GM12878 (cell line): ENCODE data around the gene STK16. TPM values are rescaled to one million over a fixed set of nuclear protein-coding genes. Genes with fewer than 3 reads are reported as not detected.

ENCODE experiments used
- ASH2L ChIP-seq: fragments of 300-600, 200-600 bp; sonication (generic); IDR thresholded peaks from 2 replicates; pipeline ENCODE4 v1.6.1; 2017; ENCODE audit warnings: low read depth, mild to moderate bottlenecking, borderline replicate concordance
- CBFB ChIP-seq: IDR thresholded peaks from 2 replicates; pipeline ENCODE4 v1.6.1; 2016; ENCODE audit warnings: antibody characterized with exemption, low read depth
- CHD1 ChIP-seq: IDR thresholded peaks from 2 replicates; pipeline ENCODE4 v1.6.1; 2012; ENCODE audit warnings: low read depth, low read length, improper control_type of control experiment
- DPF2 ChIP-seq: fragments of 450-650 bp; IDR thresholded peaks from 2 replicates; pipeline ENCODE4 v1.6.1; 2017; ENCODE audit warnings: mild to moderate bottlenecking
- GATAD2B ChIP-seq: fragments of 450-650 bp; conservative IDR thresholded peaks from 2 replicates; pipeline ENCODE4 v1.6.1; 2017; ENCODE audit warnings: low read depth, mild to moderate bottlenecking, moderate library complexity
- HDAC2 ChIP-seq: fragments of 200-600 bp; sonication (generic); IDR thresholded peaks from 2 replicates; pipeline ENCODE4 v1.6.1; 2017
- IKZF2 ChIP-seq, 2 experiments: fragments of 450-650 bp; IDR thresholded peaks; 2 replicates each; pipeline ENCODE4 v1.6.1; 2017; ENCODE audit warnings: mild to moderate bottlenecking in 2 of 2, moderate library complexity in 2 of 2
- MTA3 ChIP-seq: IDR thresholded peaks from 2 replicates; pipeline ENCODE4 v1.6.1; 2012; ENCODE audit warnings: low read length, inconsistent platforms, borderline replicate concordance
- MYB ChIP-seq: fragments of 150-350 bp; IDR thresholded peaks from 2 replicates; pipeline ENCODE4 v1.6.1; 2014; ENCODE audit warnings: mild to moderate bottlenecking, low read depth, low read length, borderline replicate concordance
- NBN ChIP-seq: fragments of 450-650 bp; IDR thresholded peaks from 2 replicates; pipeline ENCODE4 v1.6.1; 2016
- POLR2AphosphoS2 ChIP-seq: IDR thresholded peaks from 2 replicates; pipeline ENCODE4 v1.6.1; 2011; ENCODE audit warnings: low read depth, mild to moderate bottlenecking, low read length, improper control_type of control experiment, moderate library complexity
- RAD51 ChIP-seq: fragments of 450-650 bp; IDR thresholded peaks from 2 replicates; pipeline ENCODE4 v1.6.1; 2016; ENCODE audit warnings: moderate library complexity, mild to moderate bottlenecking, inconsistent platforms
- RELA ChIP-seq: fragments of 450-650 bp; IDR thresholded peaks from 2 replicates; pipeline ENCODE4 v1.8.0; 2014; ENCODE audit warnings: borderline replicate concordance; ENCODE audit not compliant: partially characterized antibody
- SMARCA5 ChIP-seq: fragments of 450-650 bp; IDR thresholded peaks from 2 replicates; pipeline ENCODE4 v1.6.1; 2017; ENCODE audit warnings: mild to moderate bottlenecking
- ZNF207 ChIP-seq: fragments of 450-650 bp; IDR thresholded peaks from 2 replicates; pipeline ENCODE4 v1.6.1; 2014; ENCODE audit warnings: antibody characterized with exemption, mild to moderate bottlenecking, borderline replicate concordance
- ZNF274 ChIP-seq: IDR thresholded peaks from one replicate; pipeline ENCODE4 v1.8.0; 2011; ENCODE audit not compliant: insufficient read length, insufficient read depth
- ZSCAN29 ChIP-seq: fragments of 450-650 bp; IDR thresholded peaks from 2 replicates; pipeline ENCODE4 v1.6.1; 2017; ENCODE audit warnings: mild to moderate bottlenecking, moderate library complexity
- polyA plus RNA-seq, 11 experiments: library from polyadenylated mRNA; depleted of rRNA in 4 of 11; unstranded in 6 of 11; stranded (reverse) in 5 of 11; fragments of >200 nt; fragmentation: Nextera tagmentation in 4 of 11; fragmentation: Illumina TruSeq in 1 of 11; extraction: Ambion mirVana in 4 of 11; extraction: Trizol in 1 of 11; gene quantifications; 1 replicate in 1 of 11; 2 replicates in 10 of 11; pipeline versions ENCODE4 v1.2.1 to v1.2.3, GENCODE V29; 2011 to 2016; ENCODE audit warnings: inconsistent platforms in 2 of 11, missing spikeins in 2 of 11, low read depth in 1 of 11
- total RNA-seq, 4 experiments: library from RNA; depleted of rRNA in 3 of 4; stranded (reverse); fragments of >200 nt in 3 of 4; fragmentation: Illumina TruSeq in 1 of 4; extraction: Trizol in 1 of 4; gene quantifications; 2 replicates each; pipeline versions ENCODE4 v1.2.1 to v1.2.3, GENCODE V29; 2013 to 2021
- TF ChIP-seq, protein P1 (sequence below): fragments of 450-650 bp; conservative IDR thresholded peaks from 2 replicates; pipeline ENCODE4 v1.6.1; 2017; ENCODE audit warnings: mild to moderate bottlenecking, moderate library complexity
- TF ChIP-seq, protein P2 (sequence below): fragments of 450-650 bp; formaldehyde crosslinking; IDR thresholded peaks from 2 replicates; pipeline ENCODE4 v1.5.0; 2022; ENCODE audit warnings: mild to moderate bottlenecking, missing genetic modification characterization
- TF ChIP-seq, protein P3 (sequence below): IDR thresholded peaks from 2 replicates; pipeline ENCODE4 v1.6.1; 2012; ENCODE audit warnings: low read depth, low read length, improper control_type of control experiment
- TF ChIP-seq, protein P4 (sequence below): fragments of 450-650 bp; IDR thresholded peaks from 2 replicates; pipeline ENCODE4 v1.6.1; 2017; ENCODE audit warnings: mild to moderate bottlenecking, moderate library complexity

Gene STK16
- total and polyA plus RNA-seq, 10 of the 15 experiments (the other 5 are each of a cell fraction or from before 2014, with no cell fraction given) = 4.3 to 50.1 (median 17.9) TPM

DNA sequence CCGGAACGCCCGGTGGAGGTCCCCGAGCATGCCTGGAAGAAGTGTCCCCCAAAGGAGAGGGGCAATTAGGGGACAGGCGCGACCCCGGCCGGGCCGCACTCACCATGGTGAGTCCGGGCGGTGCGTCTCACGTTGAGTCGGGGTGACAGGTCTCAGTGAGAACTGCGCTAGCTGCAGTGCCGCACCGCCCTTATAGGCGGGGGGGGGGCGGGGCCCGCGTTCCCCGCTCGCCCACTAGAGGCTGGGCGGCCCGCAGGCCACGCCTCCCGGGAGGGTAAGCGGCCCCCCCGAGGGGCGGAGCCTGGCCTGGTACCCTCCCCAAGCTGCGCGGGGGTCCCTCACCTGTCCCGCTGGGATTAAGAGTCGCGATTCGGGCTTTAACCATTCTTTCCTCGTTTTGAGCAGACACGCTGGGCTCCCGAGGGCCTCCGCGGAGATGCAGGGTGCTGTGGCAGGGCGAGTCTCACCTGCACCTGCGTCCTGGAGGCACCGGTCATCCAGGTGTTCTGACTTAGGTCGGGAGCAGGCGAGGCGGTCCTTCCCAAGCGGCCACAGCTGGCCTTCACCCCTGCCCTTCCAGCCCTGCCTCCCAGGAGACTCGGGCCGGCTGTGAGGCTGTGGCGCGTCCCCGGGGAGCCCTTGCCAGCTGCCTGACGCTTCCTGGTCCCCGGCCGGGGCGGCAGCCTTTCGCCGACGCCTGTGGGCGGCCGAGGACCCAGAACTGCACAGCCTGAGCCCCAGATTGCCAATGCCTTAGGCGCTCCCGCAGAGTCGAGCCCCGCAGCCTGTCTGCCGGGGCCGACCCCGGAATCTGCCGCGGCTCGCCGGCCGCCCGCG, 8.7 kb downstream of the STK16 start, which contains the start of gene TUBA4A (continued):
- TF ChIP-seq, protein P1, sequence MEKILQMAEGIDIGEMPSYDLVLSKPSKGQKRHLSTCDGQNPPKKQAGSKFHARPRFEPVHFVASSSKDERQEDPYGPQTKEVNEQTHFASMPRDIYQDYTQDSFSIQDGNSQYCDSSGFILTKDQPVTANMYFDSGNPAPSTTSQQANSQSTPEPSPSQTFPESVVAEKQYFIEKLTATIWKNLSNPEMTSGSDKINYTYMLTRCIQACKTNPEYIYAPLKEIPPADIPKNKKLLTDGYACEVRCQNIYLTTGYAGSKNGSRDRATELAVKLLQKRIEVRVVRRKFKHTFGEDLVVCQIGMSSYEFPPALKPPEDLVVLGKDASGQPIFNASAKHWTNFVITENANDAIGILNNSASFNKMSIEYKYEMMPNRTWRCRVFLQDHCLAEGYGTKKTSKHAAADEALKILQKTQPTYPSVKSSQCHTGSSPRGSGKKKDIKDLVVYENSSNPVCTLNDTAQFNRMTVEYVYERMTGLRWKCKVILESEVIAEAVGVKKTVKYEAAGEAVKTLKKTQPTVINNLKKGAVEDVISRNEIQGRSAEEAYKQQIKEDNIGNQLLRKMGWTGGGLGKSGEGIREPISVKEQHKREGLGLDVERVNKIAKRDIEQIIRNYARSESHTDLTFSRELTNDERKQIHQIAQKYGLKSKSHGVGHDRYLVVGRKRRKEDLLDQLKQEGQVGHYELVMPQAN = peak; percentile 68
- TF ChIP-seq, protein P2, sequence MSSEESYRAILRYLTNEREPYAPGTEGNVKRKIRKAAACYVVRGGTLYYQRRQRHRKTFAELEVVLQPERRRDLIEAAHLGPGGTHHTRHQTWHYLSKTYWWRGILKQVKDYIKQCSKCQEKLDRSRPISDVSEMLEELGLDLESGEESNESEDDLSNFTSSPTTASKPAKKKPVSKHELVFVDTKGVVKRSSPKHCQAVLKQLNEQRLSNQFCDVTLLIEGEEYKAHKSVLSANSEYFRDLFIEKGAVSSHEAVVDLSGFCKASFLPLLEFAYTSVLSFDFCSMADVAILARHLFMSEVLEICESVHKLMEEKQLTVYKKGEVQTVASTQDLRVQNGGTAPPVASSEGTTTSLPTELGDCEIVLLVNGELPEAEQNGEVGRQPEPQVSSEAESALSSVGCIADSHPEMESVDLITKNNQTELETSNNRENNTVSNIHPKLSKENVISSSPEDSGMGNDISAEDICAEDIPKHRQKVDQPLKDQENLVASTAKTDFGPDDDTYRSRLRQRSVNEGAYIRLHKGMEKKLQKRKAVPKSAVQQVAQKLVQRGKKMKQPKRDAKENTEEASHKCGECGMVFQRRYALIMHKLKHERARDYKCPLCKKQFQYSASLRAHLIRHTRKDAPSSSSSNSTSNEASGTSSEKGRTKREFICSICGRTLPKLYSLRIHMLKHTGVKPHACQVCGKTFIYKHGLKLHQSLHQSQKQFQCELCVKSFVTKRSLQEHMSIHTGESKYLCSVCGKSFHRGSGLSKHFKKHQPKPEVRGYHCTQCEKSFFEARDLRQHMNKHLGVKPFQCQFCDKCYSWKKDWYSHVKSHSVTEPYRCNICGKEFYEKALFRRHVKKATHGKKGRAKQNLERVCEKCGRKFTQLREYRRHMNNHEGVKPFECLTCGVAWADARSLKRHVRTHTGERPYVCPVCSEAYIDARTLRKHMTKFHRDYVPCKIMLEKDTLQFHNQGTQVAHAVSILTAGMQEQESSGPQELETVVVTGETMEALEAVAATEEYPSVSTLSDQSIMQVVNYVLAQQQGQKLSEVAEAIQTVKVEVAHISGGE (CRISPR knock-in tag) = no peak
- TF ChIP-seq MTA3 = no peak
- no peak for TF ChIP-seq RAD51
- TF ChIP-seq, protein P3, sequence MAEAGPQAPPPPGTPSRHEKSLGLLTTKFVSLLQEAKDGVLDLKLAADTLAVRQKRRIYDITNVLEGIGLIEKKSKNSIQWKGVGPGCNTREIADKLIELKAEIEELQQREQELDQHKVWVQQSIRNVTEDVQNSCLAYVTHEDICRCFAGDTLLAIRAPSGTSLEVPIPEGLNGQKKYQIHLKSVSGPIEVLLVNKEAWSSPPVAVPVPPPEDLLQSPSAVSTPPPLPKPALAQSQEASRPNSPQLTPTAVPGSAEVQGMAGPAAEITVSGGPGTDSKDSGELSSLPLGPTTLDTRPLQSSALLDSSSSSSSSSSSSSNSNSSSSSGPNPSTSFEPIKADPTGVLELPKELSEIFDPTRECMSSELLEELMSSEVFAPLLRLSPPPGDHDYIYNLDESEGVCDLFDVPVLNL = no peak
- TF ChIP-seq CHD1 = peak; percentile 38; the same call in 1 of the 2 replicates
- TF ChIP-seq MYB = no peak
- no peak for TF ChIP-seq HDAC2
- peak; percentile 53; the same call in 1 of the 2 replicates for TF ChIP-seq DPF2
- TF ChIP-seq SMARCA5 = no peak
- no peak for TF ChIP-seq RELA
- no peak for TF ChIP-seq ZSCAN29
- TF ChIP-seq ASH2L = no peak
- TF ChIP-seq ZNF207 = 0 out of 2 replicates have a peak, but pooled peaks have one; percentile 16
- peak; percentile 68 for TF ChIP-seq GATAD2B
- TF ChIP-seq CBFB = peak; percentile 64; the same call in 1 of the 2 replicates
- TF ChIP-seq POLR2AphosphoS2 = peak; percentile 98
- TF ChIP-seq ZNF274 = no peak
- TF ChIP-seq, protein P4, sequence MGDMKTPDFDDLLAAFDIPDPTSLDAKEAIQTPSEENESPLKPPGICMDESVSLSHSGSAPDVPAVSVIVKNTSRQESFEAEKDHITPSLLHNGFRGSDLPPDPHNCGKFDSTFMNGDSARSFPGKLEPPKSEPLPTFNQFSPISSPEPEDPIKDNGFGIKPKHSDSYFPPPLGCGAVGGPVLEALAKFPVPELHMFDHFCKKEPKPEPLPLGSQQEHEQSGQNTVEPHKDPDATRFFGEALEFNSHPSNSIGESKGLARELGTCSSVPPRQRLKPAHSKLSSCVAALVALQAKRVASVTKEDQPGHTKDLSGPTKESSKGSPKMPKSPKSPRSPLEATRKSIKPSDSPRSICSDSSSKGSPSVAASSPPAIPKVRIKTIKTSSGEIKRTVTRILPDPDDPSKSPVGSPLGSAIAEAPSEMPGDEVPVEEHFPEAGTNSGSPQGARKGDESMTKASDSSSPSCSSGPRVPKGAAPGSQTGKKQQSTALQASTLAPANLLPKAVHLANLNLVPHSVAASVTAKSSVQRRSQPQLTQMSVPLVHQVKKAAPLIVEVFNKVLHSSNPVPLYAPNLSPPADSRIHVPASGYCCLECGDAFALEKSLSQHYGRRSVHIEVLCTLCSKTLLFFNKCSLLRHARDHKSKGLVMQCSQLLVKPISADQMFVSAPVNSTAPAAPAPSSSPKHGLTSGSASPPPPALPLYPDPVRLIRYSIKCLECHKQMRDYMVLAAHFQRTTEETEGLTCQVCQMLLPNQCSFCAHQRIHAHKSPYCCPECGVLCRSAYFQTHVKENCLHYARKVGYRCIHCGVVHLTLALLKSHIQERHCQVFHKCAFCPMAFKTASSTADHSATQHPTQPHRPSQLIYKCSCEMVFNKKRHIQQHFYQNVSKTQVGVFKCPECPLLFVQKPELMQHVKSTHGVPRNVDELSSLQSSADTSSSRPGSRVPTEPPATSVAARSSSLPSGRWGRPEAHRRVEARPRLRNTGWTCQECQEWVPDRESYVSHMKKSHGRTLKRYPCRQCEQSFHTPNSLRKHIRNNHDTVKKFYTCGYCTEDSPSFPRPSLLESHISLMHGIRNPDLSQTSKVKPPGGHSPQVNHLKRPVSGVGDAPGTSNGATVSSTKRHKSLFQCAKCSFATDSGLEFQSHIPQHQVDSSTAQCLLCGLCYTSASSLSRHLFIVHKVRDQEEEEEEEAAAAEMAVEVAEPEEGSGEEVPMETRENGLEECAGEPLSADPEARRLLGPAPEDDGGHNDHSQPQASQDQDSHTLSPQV = no peak
- TF ChIP-seq NBN = 0 out of 2 replicates have a peak, but pooled peaks have one; percentile 34
- no peak for TF ChIP-seq IKZF2 (IDR thresholded peaks at IDR 0.05)
